GM12873 (cell line): Measurements from ENCODE around the gene TGFB2.

Source experiments
- CTCF ChIP-seq: IDR thresholded peaks from 2 replicates; pipeline ENCODE4 v1.5.1; 2012; ENCODE audit warnings: low read depth, mild to moderate bottlenecking, moderate library complexity, low read length, control low read depth; ENCODE audit not compliant: insufficient read depth; ENCODE audit errors: missing control alignments

TGFB2 gene

DNA sequence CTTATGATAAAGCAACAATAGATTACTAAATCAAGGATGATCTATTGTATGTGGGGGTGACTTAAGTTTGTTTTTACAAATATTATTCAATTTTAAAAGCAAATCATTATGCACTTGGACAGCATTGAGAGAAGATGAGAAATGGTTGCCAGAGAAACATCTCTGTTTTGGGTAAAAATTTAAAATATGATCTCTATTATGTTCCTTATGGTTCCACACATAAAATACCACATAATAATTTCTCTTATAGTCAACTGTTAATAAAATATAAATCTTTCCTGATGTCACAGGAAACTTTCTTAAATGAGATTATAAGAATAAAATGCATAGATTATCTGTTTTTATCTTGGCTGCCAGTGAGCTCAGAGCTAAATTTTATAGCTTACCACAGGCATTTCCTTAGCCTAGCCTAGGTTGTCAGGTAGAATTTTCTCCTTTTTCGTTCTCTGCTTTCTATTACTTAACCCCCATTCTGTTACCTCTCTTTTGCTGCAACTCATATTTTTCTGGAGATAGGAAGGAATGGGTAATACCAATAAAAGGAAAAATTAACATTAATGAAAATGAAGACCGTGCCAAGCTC is 109.7 kb downstream of the TGFB2 start:
- TF ChIP-seq CTCF: no peak

DNA sequence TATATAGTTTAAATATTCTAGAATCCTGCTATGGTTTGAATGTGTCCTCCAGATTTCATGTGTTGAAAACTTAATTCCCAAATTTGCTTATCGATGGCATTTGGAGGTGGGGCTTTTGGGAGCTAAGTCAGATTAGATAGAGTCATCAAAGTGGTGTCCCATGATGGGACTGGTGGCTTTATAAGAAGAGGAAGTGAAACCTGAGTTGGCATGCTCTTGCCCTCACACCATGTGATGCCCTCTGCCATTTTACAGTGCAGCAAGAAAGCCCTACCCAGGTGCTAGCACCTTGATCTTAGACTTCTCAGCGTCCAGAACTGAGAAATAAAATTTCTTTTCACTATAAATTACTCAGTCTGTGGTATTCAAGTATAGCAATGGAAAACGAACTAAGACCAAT is 111.3 kb downstream of the TGFB2 start:
- TF ChIP-seq CTCF: no peak

GRCh38 chr1:218459450-218459849 is 114.3 kb downstream of the TGFB2 start:
- TF ChIP-seq CTCF: no peak

DNA sequence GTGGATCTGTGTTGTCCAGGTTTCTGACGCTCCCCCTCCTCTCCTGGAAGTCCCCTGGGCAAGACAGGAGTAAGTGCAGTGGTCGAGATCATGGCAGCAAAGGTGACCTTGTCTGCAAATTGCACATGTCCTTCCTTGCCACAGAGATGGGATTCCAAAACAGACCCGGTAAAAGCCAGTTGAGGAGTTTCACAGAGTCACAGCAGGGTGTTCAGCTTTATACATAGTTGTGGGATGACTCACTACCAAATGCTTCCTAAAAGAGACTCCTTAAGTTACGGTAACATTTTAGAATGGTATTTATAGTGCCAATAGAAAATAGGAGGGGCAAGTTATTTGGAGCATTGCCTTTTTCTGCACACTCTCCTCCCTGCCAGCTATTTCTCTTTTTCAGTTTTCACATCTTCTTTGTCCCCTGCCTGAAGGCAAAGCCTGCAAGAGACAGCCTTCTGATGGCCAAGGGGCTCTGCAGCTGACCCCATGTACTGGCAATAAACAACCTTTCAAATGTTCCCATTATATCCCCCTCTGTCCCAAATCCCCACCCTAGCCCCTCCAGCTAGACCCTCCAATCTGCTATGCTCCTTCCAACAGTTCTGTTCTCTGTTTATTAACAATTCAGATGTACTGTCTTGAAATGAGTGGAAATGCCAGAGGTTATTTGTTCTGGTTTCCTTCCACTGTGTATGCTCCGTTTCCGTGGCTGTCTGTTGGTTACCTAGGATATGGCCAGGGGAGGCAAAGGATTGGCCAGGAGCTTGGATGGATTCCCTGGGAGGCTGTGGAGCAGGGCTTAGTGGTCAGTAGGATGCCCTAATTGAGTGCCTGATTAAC is 115.0 kb downstream of the TGFB2 start:
- no peak for TF ChIP-seq CTCF

DNA sequence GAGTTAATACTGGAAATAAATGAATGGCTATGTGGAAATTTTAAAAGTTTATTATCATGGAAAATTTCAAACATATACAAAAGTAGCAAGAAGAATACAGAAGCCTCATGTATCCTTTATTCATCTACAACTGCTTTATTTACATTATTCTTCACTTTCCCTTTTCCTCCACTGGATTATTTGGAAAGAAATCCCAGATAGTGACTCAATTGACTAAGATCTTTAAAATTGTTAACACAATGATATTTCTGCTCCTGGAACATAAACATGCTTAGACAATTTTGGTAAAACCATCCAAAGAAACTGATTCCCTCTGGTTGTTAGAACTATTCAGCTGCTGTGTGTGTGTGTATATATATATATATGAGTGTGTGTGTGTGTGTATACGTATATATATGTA is 116.2 kb downstream of the TGFB2 start:
- no peak for TF ChIP-seq CTCF

GRCh38 chr1:218462116-218462515 is 117.0 kb downstream of the TGFB2 start:
- TF ChIP-seq CTCF: no peak

- no peak for TF ChIP-seq CTCF
Observed at GRCh38 chr1:218462587-218462986, 117.5 kb downstream of the TGFB2 start.
